Right atrium auricular region (tissue), 2 donors: Measurements from ENCODE around the gene PIK3CD. TPM values are rescaled to one million over a fixed set of nuclear protein-coding genes. Genes with fewer than 3 reads are reported as not detected.

ENCODE experiments used
- DNase-seq: peaks from one replicate; pipeline ENCODE4 v3.0.0-alpha.2; 2019; ENCODE audit warnings: low spot score
- H3K27ac ChIP-seq, 2 donors: fragments of 200-600 bp; sonication (generic); 1 replicate in 1 of 2; 2 replicates in 1 of 2; pipeline ENCODE4 v1.5.1; 2016 to 2019
- H3K27me3 ChIP-seq, 2 donors: fragments of 200-600 bp; sonication (generic); one replicate each; pipeline versions ENCODE4 v1.5.1 to v1.6.0; 2017 to 2019
- H3K36me3 ChIP-seq: fragments of 200-600 bp; sonication (generic); one replicate; pipeline ENCODE4 v1.5.1; 2016
- H3K4me1 ChIP-seq, 2 donors: fragments of 200-600 bp; sonication (generic); one replicate each; pipeline versions ENCODE4 v1.5.1 to v1.6.0; 2017 to 2019
- H3K4me3 ChIP-seq, 2 donors: fragments of 200-600 bp; sonication (generic); 1 replicate in 1 of 2; 2 replicates in 1 of 2; pipeline ENCODE4 v1.5.1; 2017 to 2019; ENCODE audit warnings: mild to moderate bottlenecking in 1 of 2, moderate library complexity in 1 of 2
- H3K9me3 ChIP-seq, 2 donors: fragments of 200-600 bp; sonication (generic); one replicate each; pipeline ENCODE4 v1.5.1; 2019
- total RNA-seq, 2 donors: library from RNA; depleted of rRNA; stranded (reverse); fragments of >200 nt; gene quantifications; one replicate each; pipeline ENCODE4 v1.1.0, GENCODE V29; 2016
- TF ChIP-seq, protein P1 (sequence below), 2 donors: fragments of 200-600 bp; sonication (generic); IDR thresholded peaks; one replicate each; pipeline ENCODE4 v1.5.1; 2019; ENCODE audit warnings: antibody characterized with exemption in 2 of 2

The PIK3CD gene
- total RNA-seq, 2 donors from 2014 or later: 4.7 to 7.4 TPM

DNA sequence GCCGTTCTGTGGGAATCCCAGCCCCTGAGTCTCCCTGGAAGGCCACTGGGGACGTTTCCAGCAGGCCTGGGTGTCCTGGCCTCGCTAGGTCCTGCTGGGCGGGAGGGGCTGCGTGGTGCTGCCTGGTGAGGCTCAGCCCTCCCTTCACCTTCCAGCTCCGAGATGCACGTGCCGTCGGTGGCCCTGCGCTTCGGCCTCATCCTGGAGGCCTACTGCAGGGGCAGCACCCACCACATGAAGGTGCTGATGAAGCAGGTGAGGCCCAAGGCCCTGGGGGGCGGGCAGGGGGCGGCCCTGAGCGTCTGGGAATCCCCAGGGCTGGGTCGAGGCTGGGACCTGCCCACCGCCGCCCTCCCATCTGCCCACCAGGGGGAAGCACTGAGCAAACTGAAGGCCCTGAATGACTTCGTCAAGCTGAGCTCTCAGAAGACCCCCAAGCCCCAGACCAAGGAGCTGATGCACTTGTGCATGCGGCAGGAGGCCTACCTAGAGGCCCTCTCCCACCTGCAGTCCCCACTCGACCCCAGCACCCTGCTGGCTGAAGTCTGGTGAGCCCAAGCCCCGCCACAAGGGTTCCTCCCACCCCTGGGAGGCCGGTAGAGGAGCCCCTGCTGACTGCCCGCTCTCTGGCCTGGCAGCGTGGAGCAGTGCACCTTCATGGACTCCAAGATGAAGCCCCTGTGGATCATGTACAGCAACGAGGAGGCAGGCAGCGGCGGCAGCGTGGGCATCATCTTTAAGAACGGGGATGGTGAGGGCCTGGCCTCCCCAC, 70.3 kb downstream of the PIK3CD start:
- Histone ChIP-seq H3K9me3 (peaks cover 0 to 10% of the 10 kb centered on the region in 2 donors), H3K27ac (no peak overlapping the region), H3K4me3 (no peak overlapping the region), H3K27me3 (no peaks in the 10 kb centered on the region), H3K4me1 (peaks cover 0 to 6% of the 10 kb centered on the region in 2 donors), H3K36me3 (peaks cover 16% of the 10 kb centered on the region)
- no peak for DNase-seq
- TF ChIP-seq, protein P1, sequence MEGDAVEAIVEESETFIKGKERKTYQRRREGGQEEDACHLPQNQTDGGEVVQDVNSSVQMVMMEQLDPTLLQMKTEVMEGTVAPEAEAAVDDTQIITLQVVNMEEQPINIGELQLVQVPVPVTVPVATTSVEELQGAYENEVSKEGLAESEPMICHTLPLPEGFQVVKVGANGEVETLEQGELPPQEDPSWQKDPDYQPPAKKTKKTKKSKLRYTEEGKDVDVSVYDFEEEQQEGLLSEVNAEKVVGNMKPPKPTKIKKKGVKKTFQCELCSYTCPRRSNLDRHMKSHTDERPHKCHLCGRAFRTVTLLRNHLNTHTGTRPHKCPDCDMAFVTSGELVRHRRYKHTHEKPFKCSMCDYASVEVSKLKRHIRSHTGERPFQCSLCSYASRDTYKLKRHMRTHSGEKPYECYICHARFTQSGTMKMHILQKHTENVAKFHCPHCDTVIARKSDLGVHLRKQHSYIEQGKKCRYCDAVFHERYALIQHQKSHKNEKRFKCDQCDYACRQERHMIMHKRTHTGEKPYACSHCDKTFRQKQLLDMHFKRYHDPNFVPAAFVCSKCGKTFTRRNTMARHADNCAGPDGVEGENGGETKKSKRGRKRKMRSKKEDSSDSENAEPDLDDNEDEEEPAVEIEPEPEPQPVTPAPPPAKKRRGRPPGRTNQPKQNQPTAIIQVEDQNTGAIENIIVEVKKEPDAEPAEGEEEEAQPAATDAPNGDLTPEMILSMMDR (IDR thresholded peaks at IDR 0.05): peak; percentile 51 to 76

DNA sequence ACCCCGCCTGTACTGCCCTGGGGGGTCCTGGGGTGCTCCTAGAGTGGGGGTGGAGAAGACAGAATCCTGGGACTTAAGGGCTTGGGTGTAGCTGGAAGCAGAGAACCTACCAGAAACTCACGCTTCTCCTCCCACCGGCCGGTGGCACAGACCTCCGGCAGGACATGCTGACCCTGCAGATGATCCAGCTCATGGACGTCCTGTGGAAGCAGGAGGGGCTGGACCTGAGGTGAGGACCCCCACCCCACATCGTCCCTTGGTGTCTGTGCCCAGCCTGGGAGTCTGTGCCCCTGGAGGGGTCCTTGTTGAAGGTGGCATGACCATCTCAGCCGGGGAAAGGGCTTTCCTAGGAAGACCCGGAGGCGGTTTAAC, 70.8 kb downstream of the PIK3CD start:
- TF ChIP-seq, protein P1 (IDR thresholded peaks at IDR 0.05): no peak
- Histone ChIP-seq H3K27ac (no peak overlapping the region), H3K4me3 (no peak overlapping the region), H3K4me1 (peaks cover 0 to 6% of the 10 kb centered on the region in 2 donors), H3K36me3 (peaks cover 21% of the 10 kb centered on the region), H3K9me3 (peaks cover 0 to 10% of the 10 kb centered on the region in 2 donors), H3K27me3 (no peaks in the 10 kb centered on the region)
- no peak for DNase-seq

DNA sequence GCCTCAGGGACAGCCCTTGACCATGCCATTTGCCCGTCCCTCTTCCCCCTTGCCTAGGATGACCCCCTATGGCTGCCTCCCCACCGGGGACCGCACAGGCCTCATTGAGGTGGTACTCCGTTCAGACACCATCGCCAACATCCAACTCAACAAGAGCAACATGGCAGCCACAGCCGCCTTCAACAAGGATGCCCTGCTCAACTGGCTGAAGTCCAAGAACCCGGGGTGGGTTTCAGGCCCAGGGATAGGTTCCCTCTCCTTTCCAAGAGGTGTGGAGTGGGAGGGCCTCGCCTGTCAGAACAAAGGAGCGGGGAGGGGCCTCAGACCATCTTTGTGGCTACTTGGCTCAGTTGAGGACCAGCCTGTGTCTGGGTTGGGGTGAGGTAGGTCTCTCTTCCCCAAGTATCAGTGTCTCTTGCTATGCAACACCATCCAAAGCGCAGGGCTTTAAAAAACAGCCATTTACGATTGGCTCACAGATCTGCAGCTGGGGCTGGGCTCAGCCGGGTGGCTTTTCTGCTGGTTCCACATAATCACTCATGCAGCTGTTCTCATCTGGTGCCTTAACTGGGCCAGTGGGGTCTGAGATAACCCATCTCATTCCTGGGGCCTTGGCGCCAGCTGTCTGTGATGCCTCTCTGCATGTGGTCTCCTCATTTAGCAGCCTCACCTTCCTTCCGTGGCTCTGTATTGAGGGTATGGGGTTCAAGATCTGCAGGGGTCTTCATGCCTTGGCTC, 71.7 kb downstream of the PIK3CD start:
- DNase-seq: no peak
- no peaks in the 10 kb centered on the region for H3K27me3 ChIP-seq
- H3K27ac ChIP-seq: no peak overlapping the region
- H3K36me3 ChIP-seq: peaks cover 24% of the 10 kb centered on the region
- H3K9me3 ChIP-seq: peaks cover 0 to 10% of the 10 kb centered on the region in 2 donors
- no peak overlapping the region for H3K4me3 ChIP-seq
- TF ChIP-seq, protein P1 (IDR thresholded peaks at IDR 0.05): no peak
- H3K4me1 ChIP-seq: peaks cover 0 to 6% of the 10 kb centered on the region in 2 donors

DNA sequence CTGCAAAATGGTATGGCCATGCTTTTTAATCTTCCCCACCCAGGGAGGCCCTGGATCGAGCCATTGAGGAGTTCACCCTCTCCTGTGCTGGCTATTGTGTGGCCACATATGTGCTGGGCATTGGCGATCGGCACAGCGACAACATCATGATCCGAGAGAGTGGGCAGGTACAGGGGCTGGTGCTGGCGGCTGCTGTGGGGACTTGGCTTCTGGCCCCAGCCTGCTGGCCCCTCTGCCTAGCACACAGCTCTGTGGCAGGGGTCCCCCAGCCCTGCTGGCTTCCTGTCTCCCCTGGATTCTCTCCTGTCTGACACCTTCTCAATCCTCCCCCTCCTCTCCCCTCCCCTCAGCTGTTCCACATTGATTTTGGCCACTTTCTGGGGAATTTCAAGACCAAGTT, 72.4 kb downstream of the PIK3CD start:
- peaks cover 0 to 10% of the 10 kb centered on the region in 2 donors for H3K9me3 ChIP-seq
- TF ChIP-seq, protein P1 (IDR thresholded peaks at IDR 0.05): no peak
- no peak for DNase-seq
- no peak overlapping the region for H3K4me3 ChIP-seq
- peaks cover 31% of the 10 kb centered on the region for H3K36me3 ChIP-seq
- H3K4me1 ChIP-seq: peaks cover 0 to 5% of the 10 kb centered on the region in 2 donors
- H3K27ac ChIP-seq: no peak overlapping the region
- H3K27me3 ChIP-seq: no peaks in the 10 kb centered on the region

DNA sequence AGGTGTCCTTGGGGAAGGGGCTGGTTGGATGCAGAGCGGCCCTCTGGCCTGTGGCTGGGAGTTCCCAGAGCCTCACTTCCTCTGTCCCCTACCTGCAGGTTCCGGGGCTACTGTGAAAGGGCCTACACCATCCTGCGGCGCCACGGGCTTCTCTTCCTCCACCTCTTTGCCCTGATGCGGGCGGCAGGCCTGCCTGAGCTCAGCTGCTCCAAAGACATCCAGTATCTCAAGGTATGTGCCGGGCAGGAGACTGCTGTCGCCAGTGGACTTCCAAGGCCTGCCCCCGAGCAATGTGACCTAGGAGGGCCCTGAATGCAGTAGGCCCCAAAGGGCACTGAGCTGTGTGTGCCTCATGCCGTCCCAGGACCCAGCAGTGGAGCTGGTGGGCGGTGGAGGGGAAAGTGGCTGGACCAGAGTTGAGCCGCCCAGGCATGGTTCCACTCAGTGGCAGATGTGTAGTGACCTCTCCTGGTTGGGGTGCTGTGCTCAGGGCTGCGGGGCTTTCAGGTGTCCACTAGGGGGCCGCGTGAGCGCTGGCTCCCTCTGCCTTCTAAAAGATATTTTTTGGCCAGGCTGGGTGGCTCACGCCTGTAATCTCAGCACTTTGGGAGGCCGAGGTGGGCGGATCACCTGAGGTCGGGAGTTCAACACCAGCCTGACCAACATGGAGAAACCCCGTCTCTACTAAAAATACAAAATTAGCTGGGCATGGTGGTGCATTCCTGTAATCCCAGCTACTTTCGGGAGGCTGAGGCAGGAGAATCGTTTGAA, 73.4 kb downstream of the PIK3CD start:
- H3K27ac ChIP-seq: no peak overlapping the region
- H3K4me3 ChIP-seq: no peak overlapping the region
- no peak for DNase-seq
- H3K36me3 ChIP-seq: peaks cover 41% of the 10 kb centered on the region
- no peaks in the 10 kb centered on the region for H3K27me3 ChIP-seq
- H3K9me3 ChIP-seq: peaks cover 0 to 10% of the 10 kb centered on the region in 2 donors
- TF ChIP-seq, protein P1 (IDR thresholded peaks at IDR 0.05): peak; percentile 51 to 84
- no peaks in the 10 kb centered on the region for H3K4me1 ChIP-seq
